NCI-H146 treated with DMSO at 0.1 percent for 48 hours (cell line): ENCODE results near the gene NUP133.

Experiments used
- DNase-seq: peaks from one replicate; lab custom pipeline; 2025; ENCODE audit not compliant: unreplicated experiment; lab: John Stamatoyannopoulos, UW

NUP133 gene

DNA sequence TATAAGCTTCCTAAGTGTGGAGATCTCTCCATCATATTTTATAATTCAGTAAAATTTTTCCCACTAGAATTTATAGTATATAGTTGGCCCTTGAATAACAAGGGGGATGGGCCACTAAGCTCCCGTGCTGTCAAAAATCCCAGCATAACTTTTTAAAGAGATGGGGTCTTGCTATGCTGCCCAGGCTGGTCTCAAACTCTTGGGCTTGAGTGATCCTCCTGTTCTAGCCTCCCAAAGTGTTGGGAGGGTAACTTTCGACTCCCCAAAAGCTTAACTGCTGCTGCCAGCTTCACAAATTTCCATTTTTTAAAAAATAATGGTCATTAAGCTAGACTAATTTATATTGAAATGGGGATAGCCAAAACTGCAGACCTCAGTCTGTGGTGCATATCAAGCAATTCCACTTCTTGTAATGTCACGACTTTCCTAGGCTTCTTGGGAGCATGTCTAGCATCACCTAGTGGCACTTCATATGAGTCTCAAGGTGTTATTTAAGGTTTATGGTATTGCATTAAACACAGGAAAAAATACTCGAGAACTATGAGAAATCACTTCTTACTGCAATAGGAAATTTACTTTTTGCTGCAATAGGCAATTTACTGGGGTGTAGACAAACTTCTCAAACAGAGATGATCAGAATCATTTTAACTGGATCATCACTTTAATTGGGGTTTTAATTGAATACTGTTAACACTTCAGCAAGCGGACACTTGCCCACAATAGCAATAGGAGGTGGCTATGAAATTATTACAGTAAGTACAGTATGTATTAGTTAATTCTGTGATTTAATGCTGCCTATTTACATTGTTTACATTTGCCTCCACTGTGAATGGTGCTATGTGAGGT is 55.0 kb downstream of the NUP133 start:
- peak; percentile 10 for DNase-seq

DNA sequence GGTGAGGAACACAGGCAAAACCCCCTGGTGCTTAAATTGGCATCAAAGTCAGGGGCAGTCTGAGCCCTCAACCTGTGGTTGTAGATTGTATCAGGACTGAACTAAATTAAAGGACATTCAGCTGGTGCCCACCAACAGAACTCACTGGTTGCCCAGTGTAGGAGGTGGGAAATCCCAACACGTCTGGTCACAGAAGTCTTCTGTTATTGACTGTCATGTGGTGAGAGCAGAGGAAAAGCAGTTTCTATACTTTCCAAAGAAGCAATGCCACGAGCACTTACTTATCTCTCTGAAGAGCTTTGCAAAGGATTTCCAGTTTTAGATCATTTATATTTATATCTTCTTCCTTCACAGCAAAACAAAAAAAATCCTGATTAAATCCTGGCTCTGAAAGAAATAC is 59.3 kb downstream of the NUP133 start:
- no peak for DNase-seq

DNA sequence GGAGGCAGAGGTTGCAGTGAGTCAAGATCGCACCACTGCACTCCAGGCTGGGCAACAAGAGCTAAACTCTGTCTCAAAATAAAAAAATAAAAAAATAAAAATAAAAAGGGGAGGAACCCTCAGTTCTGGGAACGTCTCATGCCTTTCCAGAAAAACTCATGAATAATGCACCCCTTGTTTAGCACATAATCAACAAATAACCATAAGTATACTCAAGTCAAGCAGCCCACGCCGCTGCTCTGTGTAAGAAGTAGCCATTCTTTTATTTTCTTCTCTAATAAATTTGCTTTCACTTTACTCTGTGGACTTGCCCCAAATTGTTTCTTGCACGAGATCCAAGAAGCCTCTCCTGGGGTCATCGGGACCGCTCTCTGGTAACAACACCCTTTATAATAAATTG is 59.8 kb downstream of the NUP133 start:
- DNase-seq: no peak

DNA sequence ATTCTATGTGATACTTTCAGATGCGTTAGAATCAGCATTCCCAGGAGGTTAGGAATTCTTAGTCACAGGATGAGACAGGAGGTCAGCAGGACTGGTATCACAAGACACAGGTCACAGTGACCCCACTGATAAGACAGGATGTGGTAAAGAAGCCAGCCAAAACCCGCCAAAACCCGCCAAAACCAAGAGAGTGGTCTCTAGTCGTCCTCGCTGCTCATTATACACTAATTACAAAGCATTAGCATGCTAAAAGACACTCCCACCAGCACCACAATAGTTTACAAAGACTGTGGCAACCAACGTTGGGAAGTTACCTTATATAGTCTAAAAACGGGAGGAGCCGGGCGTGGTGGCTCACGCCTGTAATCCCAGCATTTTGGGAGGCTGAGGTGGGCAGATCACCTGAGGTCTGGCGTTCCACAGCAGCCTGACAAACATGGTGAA is 60.3 kb downstream of the NUP133 start:
- DNase-seq: no peak

DNA sequence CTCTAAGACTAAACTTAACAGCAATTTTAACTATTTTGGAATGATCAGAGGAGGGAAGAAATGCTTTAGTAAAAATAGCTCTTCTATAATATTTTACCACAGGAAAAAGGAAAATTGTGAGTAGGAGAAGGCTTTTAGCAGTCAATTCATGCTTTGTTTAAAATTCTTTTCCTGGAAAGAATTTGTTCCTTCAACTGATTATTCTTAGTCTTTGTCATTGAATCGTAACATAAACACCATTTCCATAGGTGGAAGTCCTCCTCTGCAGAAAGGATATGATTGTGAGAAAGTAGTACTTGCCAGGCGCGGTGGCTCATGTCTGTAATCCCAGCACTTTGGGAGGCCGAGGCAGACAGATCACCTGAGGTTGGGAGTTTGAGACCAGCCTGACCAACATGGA is 62.3 kb downstream of the NUP133 start:
- DNase-seq: no peak

- DNase-seq: no peak
Measured at GRCh38 chr1:229440851-229441537, 67.1 kb downstream of the NUP133 start.

DNA sequence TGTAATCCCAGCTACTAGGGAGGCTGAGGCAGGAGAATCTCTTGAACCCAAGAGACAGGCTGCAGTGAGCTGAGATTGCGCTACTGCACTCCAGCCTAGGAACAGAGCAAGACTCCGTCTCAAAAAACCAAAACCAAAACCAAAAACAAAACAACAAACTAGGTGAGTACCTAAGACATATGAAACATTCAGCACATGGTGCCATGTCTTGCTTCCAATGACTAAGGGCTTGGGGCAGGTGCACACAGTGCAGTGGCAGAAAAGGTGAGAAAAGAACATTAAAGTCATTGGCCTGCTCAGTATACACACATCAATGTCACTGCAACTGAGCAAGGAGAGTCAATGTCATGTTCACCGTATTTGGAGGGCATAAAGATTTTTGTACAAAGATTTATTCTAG is 70.1 kb downstream of the NUP133 start:
- no peak for DNase-seq

- no peak for DNase-seq
Measured at GRCh38 chr1:229437443-229437842, 70.7 kb downstream of the NUP133 start.

GRCh38 chr1:229436201-229436600 is 71.9 kb downstream of the NUP133 start:
- no peak for DNase-seq

- DNase-seq: no peak
Measured at GRCh38 chr1:229434641-229435051, 73.5 kb downstream of the NUP133 start.

- no peak for DNase-seq
Measured at GRCh38 chr1:229434005-229434640, 74.0 kb downstream of the NUP133 start, which contains the start of gene ACTA1. ACTA1 (minus strand) TSS chr1:229434094; CDS start chr1:229433115, 979 bp downstream.

GRCh38 chr1:229433364-229434004 is 74.7 kb downstream of the NUP133 start:
- no peak for DNase-seq

DNA sequence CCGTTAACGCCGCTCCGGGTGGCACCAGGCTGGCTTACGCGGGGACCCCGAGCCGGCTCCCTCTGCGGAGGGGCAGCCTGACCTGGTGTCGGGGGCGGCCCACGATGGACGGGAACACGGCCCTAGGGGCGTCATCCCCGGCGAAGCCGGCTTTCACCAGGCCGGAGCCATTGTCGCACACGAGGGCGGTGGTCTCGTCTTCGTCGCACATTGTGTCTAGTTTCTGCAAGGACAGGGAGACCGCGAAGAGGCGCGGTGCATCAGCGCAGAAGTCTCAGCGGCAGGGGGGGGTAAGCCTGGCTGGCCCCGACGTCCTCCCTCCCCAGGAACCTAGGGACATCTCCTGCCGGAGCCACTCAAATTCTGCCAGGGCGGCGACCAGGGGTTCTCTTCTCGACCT is 75.2 kb downstream of the NUP133 start:
- no peak for DNase-seq

DNA sequence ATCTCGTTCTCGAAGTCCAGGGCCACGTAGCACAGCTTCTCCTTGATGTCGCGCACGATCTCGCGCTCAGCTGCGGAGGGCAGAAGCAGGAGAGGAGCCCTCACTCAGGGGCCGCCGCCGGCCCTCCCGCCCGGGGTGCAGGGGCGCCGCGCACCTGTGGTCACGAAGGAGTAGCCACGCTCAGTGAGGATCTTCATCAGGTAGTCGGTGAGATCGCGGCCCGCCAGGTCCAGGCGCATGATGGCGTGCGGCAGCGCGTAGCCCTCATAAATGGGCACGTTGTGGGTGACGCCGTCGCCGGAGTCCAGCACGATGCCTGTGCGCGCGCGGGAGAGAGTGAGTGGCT is 76.1 kb downstream of the NUP133 start:
- DNase-seq: no peak

GRCh38 chr1:229431284-229432115 is 76.6 kb downstream of the NUP133 start:
- DNase-seq: no peak

DNA sequence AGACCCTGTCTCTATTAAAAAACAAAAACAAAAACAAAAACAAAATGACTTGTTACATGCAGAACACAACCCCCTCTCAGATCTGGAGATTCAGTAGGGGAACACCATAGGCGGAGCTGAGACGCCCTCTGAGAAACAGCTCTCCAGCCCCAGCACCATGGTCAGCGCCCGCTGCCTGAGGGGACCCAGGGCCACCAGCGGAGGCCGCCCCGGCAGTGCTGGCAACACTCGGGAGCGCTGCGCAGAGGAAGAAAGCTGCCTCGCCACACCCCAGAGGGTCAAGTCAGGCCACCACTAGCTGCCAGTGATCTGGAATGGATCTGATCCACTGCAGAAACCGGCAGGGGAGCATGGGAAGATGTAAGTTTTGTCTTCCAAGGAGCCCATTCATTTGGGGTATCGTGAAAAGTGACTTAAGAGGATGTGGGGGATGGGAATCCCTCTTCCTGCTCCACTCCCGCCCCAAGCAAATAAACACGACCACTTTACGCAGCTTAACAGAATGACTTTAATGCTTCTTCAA is 77.3 kb downstream of the NUP133 start:
- no peak for DNase-seq

- DNase-seq: no peak
Measured at GRCh38 chr1:229428256-229428655, 79.9 kb downstream of the NUP133 start.

DNA sequence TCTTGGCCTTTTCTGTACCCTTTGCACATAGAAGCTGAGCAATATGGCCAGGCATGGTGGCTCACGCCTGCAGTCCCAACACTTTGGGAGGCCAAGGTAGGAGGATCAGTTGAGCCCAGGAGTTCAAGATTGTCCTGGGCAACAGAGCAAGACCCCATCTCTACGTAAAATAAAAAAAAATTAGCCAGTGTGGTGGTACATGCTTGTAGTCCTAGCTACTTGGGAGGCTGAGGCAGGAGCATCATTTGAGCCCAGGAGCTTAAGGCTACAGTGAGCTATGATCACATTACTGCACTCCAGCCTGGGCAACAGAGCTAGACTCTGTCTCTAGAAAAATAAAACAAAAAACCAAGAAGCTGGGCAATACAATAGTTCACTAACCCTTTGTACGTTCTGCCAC is 80.6 kb downstream of the NUP133 start:
- no peak for DNase-seq

DNA sequence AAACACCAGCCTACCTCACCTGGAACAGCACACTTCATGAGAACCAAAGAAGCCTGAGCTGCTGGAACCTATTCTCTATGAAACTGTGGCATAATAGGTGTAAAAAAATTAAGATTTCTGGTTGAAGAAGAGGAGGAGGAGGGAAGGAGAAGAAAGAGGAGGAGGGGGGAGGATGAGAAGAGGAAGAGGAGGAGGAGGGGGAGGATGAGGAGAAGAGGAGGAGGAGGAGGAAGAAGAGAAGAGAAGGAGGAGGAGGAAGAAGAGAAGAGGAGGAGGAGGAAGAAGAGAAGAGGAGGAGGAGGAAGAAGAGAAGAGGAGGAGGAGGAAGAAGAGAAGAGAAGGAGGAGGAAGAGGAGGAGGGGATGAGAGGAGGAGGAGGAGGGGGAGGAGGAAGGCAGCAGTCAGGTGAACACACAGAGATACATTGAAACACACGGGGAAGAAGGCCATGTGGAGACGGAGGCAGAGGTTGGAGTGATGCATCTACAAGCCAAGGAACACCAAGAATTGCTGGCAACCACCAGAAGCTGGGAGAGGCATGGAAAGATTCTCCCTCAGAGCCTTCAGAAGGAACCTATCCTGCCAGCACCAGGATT is 82.5 kb downstream of the NUP133 start:
- DNase-seq: no peak

DNA sequence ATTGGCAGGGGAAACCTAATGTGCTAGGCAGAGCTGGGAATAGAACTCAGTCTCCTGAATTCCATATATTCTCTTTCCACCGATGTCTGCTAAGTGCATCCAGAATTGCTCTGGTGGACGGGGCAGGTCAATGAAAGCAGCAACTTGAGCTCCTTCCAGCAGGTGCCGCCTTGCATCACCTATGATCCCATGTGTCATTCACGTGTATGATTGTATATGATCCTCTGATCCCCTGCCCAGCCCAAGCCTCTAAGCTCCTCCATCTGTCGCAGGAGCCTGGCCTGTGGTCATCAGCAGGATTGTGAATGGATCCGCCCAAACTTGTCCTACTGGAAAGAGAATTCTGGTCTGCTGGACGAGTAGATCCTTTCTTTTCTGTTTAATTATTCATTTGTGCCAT is 87.4 kb downstream of the NUP133 start:
- peak; percentile 17 for DNase-seq
